ENCODE measurements around the gene POLDIP2. TPM values are rescaled to one million over a fixed set of nuclear protein-coding genes. Genes with fewer than 3 reads are reported as not detected.

Gene POLDIP2
- total RNA-seq, 1 experiment from 2014 or later, result 105 TPM

GRCh38 chr17:28306954-28307401, 50.3 kb downstream of the POLDIP2 start:
- no TSS peak for BruUV-seq (replicated peaks)
- CTCF ChIA-PET, result no interaction called here
- no peak overlapping the region for H3K27ac Mint-ChIP-seq (ENCODE audit: low read depth, unreplicated experiment)
- no peak for DNase-seq (ENCODE audit: unreplicated experiment)
- POLR2A ChIA-PET, result interaction anchor here (1.1 kb wide), 1 partner anchor 11 kb away, joined by 3 read pairs; no protein-coding TSS in a partner anchor
- no peak overlapping the region for H3K4me3 Mint-ChIP-seq (ENCODE audit: unreplicated experiment)
- intact Hi-C loops (cut with micrococcal nuclease), result no loop called here
- H3K27me3 Mint-ChIP-seq (ENCODE audit: insufficient read depth, unreplicated experiment), result no peaks in the 10 kb centered on the region
- TF ChIP-seq, protein P1, sequence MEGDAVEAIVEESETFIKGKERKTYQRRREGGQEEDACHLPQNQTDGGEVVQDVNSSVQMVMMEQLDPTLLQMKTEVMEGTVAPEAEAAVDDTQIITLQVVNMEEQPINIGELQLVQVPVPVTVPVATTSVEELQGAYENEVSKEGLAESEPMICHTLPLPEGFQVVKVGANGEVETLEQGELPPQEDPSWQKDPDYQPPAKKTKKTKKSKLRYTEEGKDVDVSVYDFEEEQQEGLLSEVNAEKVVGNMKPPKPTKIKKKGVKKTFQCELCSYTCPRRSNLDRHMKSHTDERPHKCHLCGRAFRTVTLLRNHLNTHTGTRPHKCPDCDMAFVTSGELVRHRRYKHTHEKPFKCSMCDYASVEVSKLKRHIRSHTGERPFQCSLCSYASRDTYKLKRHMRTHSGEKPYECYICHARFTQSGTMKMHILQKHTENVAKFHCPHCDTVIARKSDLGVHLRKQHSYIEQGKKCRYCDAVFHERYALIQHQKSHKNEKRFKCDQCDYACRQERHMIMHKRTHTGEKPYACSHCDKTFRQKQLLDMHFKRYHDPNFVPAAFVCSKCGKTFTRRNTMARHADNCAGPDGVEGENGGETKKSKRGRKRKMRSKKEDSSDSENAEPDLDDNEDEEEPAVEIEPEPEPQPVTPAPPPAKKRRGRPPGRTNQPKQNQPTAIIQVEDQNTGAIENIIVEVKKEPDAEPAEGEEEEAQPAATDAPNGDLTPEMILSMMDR (IDR thresholded peaks at IDR 0.05; ENCODE audit: unreplicated experiment), result no peak
- H3K4me1 Mint-ChIP-seq (ENCODE audit: insufficient read depth, unreplicated experiment), result no peaks in the 10 kb centered on the region
- H3K9me3 Mint-ChIP-seq (ENCODE audit: unreplicated experiment), result no peaks in the 10 kb centered on the region
- H3K36me3 Mint-ChIP-seq (ENCODE audit: insufficient read depth, unreplicated experiment), result no peaks in the 10 kb centered on the region

GRCh38 chr17:28298449-28298848, 58.9 kb downstream of the POLDIP2 start:
- H3K4me1 Mint-ChIP-seq (ENCODE audit: insufficient read depth, unreplicated experiment), result no peaks in the 10 kb centered on the region
- CTCF ChIA-PET, result interaction anchor here (0.7 kb wide), 1 partner anchor 867 kb away, joined by 4 read pairs; no protein-coding TSS in a partner anchor
- BruUV-seq (replicated peaks), result no TSS peak
- H3K27ac Mint-ChIP-seq (ENCODE audit: low read depth, unreplicated experiment), result no peak overlapping the region
- no peak for DNase-seq (ENCODE audit: unreplicated experiment)
- H3K36me3 Mint-ChIP-seq (ENCODE audit: insufficient read depth, unreplicated experiment), result no peaks in the 10 kb centered on the region
- no peak overlapping the region for H3K4me3 Mint-ChIP-seq (ENCODE audit: unreplicated experiment)
- H3K27me3 Mint-ChIP-seq (ENCODE audit: insufficient read depth, unreplicated experiment), result no peaks in the 10 kb centered on the region
- TF ChIP-seq, protein P1 (IDR thresholded peaks at IDR 0.05; ENCODE audit: unreplicated experiment), result no peak
- POLR2A ChIA-PET, result no interaction called here
- no peaks in the 10 kb centered on the region for H3K9me3 Mint-ChIP-seq (ENCODE audit: unreplicated experiment)
- intact Hi-C loops (cut with micrococcal nuclease), result no loop called here

Small RNAs within 50 kb of the gene (microRNA-seq; reads per million reads assigned to microRNA genes)
- gene MIR4723, result 1.6 reads per million, percentile 10 among the genes with 10 or more reads in this experiment

Other genes starting within 250 kb of the POLDIP2 start
- 8.6 and 12.1 TPM in 2 replicates for gene TMEM97, start 38.3 kb downstream of the POLDIP2 start, total RNA-seq (2022)
- gene IFT20, start 22.1 kb downstream of the POLDIP2 start, total RNA-seq (2022), result 29.3 and 38.3 TPM in 2 replicates
- gene TNFAIP1, start 21.8 kb downstream of the POLDIP2 start, total RNA-seq (2022), result 61.7 and 65.0 TPM in 2 replicates
- gene SEBOX, start 7.7 kb upstream of the POLDIP2 start, total RNA-seq (2022), result not detected in 2 replicates
- gene VTN, start 12.8 kb upstream of the POLDIP2 start, total RNA-seq (2022), result not detected in 2 replicates
- gene SARM1, start 14.2 kb upstream of the POLDIP2 start, total RNA-seq (2022), result 0.63 and 1.0 TPM in 2 replicates
- gene SLC46A1, start 48.7 kb upstream of the POLDIP2 start, total RNA-seq (2022), result 18.4 and 20.1 TPM in 2 replicates
- not detected in 2 replicates for gene SLC13A2, start 116.1 kb upstream of the POLDIP2 start, total RNA-seq (2022)
- not detected in 2 replicates for gene FOXN1, start 148.8 kb upstream of the POLDIP2 start, total RNA-seq (2022)
- gene UNC119, start 195.1 kb upstream of the POLDIP2 start, total RNA-seq (2022), result 12.5 and 13.7 TPM in 2 replicates
- 50.5 and 56.1 TPM in 2 replicates for gene PIGS, start 214.0 kb upstream of the POLDIP2 start, total RNA-seq (2022)
- 2.4 and 6.0 TPM in 2 replicates for gene ALDOC, start 219.4 kb upstream of the POLDIP2 start, total RNA-seq (2022)
- gene SPAG5, start 241.5 kb upstream of the POLDIP2 start, total RNA-seq (2022), result 31.5 and 38.1 TPM in 2 replicates